Skeletal muscle tissue (tissue), 4 donors: ENCODE data around the gene SMS. TPM values are rescaled to one million over a fixed set of nuclear protein-coding genes. Genes with fewer than 3 reads are reported as not detected.

Source experiments
- H3K27ac ChIP-seq: one replicate; pipeline ENCODE4 v1.7.0; 2013; ENCODE audit warnings: mild to moderate bottlenecking, low read depth, low read length, inconsistent platforms
- H3K27me3 ChIP-seq, 3 donors: one replicate each; pipeline ENCODE4 v1.7.0; 2013; ENCODE audit warnings: low read length in 3 of 3; ENCODE audit not compliant: control insufficient read depth in 3 of 3, insufficient read depth in 3 of 3
- H3K36me3 ChIP-seq, 3 donors: one replicate each; pipeline ENCODE4 v1.7.0; 2013; ENCODE audit warnings: low read length in 3 of 3; ENCODE audit not compliant: control insufficient read depth in 3 of 3, insufficient read depth in 3 of 3
- H3K4me1 ChIP-seq, 3 donors: one replicate each; pipeline ENCODE4 v1.7.0; 2013; ENCODE audit warnings: low read length in 3 of 3, mild to moderate bottlenecking in 3 of 3; ENCODE audit not compliant: control insufficient read depth in 3 of 3, insufficient read depth in 3 of 3
- H3K4me3 ChIP-seq, 3 donors: one replicate each; pipeline ENCODE4 v1.7.0; 2013; ENCODE audit warnings: low read length in 3 of 3
- H3K9ac ChIP-seq, 3 donors: one replicate each; pipeline ENCODE4 v1.7.0; 2013; ENCODE audit warnings: low read length in 3 of 3, mild to moderate bottlenecking in 3 of 3, moderate library complexity in 2 of 3, low read depth in 1 of 3
- H3K9me3 ChIP-seq, 3 donors: one replicate each; pipeline ENCODE4 v1.7.0; 2013; ENCODE audit warnings: low read length in 3 of 3; ENCODE audit not compliant: control insufficient read depth in 3 of 3
- total RNA-seq: library from RNA; depleted of rRNA; stranded (reverse); fragments of >200 nt; gene quantifications from one replicate; pipeline ENCODE4 v1.2.3, GENCODE V29; 2014
- donor health status: Osteomylitis.

SMS gene
- total RNA-seq, 1 donor from 2014 or later = 64.2 TPM

GRCh38 chrX:22040184-22040583 is 99.7 kb downstream of the SMS start:
- Histone ChIP-seq H3K4me1 (no peaks in the 10 kb centered on the region), H3K36me3 (no peaks in the 10 kb centered on the region), H3K9ac (no peak overlapping the region)

GRCh38 chrX:22041907-22042530 is 101.5 kb downstream of the SMS start:
- no peaks in the 10 kb centered on the region for H3K4me1 ChIP-seq
- H3K9me3 ChIP-seq = no peaks in the 10 kb centered on the region
- H3K4me3 ChIP-seq = no peak overlapping the region
- no peak overlapping the region for H3K27ac ChIP-seq
- no peak overlapping the region for H3K9ac ChIP-seq
- H3K36me3 ChIP-seq = no peaks in the 10 kb centered on the region
- no peaks in the 10 kb centered on the region for H3K27me3 ChIP-seq

More at GRCh38 chrX:22040184-22040583, 99.7 kb downstream of the SMS start:
- H3K27me3 ChIP-seq = no peaks in the 10 kb centered on the region
- no peak overlapping the region for H3K4me3 ChIP-seq
- H3K27ac ChIP-seq = no peak overlapping the region
- H3K9me3 ChIP-seq = no peaks in the 10 kb centered on the region

DNA sequence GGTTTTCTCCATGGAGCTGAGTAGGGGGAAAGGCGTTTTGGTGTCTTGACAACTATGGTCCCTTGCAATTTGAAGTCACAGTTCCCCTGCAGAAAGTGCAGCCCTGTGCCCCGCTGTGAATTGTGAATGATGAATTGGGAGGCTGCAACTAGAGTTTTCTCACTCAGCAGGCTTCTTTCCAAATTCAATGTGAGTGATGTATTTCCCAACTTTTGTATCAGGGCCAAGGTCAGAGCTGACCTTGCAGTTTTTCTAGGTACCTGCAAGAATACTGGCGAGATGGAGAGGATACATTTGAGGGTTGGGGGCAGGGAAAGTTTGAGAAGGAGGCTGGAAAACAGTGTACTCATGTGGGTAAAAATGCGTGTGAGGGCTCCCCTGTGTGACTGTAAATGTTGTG is 103.4 kb downstream of the SMS start:
- Histone ChIP-seq H3K27me3 (no peaks in the 10 kb centered on the region), H3K4me3 (no peak overlapping the region), H3K27ac (no peak overlapping the region)

More for the DNA sequence above, 103.4 kb downstream of the SMS start:
- H3K9me3 ChIP-seq = no peaks in the 10 kb centered on the region
- no peaks in the 10 kb centered on the region for H3K4me1 ChIP-seq
- H3K9ac ChIP-seq = no peak overlapping the region
- H3K36me3 ChIP-seq = no peaks in the 10 kb centered on the region

Other genes with a start within 250 kb of the SMS start
- gene SMPX, start 182.6 kb upstream of the SMS start, total RNA-seq = 223 TPM
- gene MBTPS2, start 101.1 kb upstream of the SMS start, total RNA-seq = 13.6 TPM
- gene YY2, start 84.7 kb upstream of the SMS start, total RNA-seq = 1.6 TPM
- gene PHEX, start 91.6 kb downstream of the SMS start, total RNA-seq = 4.2 TPM